Kidney (tissue), 14 donors: ENCODE measurements around the gene LRRC32. TPM values are rescaled to one million over a fixed set of nuclear protein-coding genes. Genes with fewer than 3 reads are reported as not detected.
A peak's percentile ranks its signal among the peaks of the same experiment; 100 is the strongest.

ENCODE experiments used
- DNase-seq, 5 donors: peaks; one replicate each; pipeline ENCODE4 v3.0.0-alpha.2; 2013 to 2020
- FAIRE-seq: peaks from 2 replicates; lab custom pipeline; 2012; peaks lifted over from hg19 to GRCh38; lab: Jason Lieb, UNC
- H3K27ac ChIP-seq, 2 donors: one replicate each; pipeline ENCODE4 v1.7.0; 2013; ENCODE audit warnings: low read depth in 2 of 2, low read length in 2 of 2, inconsistent platforms in 1 of 2
- H3K27me3 ChIP-seq: one replicate; pipeline ENCODE4 v1.7.1; 2013; ENCODE audit warnings: low read length, inconsistent platforms; ENCODE audit not compliant: control insufficient read depth, insufficient read depth
- H3K36me3 ChIP-seq, 3 donors: one replicate each; pipeline versions ENCODE4 v1.7.0 to v1.7.1; 2013; ENCODE audit warnings: low read length in 3 of 3, control low read depth in 1 of 3, inconsistent platforms in 1 of 3; ENCODE audit not compliant: insufficient read depth in 3 of 3, control insufficient read depth in 2 of 3
- H3K4me1 ChIP-seq, 3 donors: one replicate each; pipeline versions ENCODE4 v1.7.0 to v1.7.1; 2013; ENCODE audit warnings: low read length in 3 of 3, inconsistent platforms in 1 of 3, low read depth in 1 of 3; ENCODE audit not compliant: control insufficient read depth in 2 of 3, insufficient read depth in 2 of 3
- H3K4me3 ChIP-seq, 3 donors: one replicate each; pipeline versions ENCODE4 v1.7.0 to v1.8.1; 2013; ENCODE audit warnings: low read length in 3 of 3, control low read depth in 1 of 3, inconsistent platforms in 1 of 3
- H3K9ac ChIP-seq, 3 donors: one replicate each; pipeline versions ENCODE4 v1.7.0 to v1.7.1; 2013; ENCODE audit warnings: low read length in 3 of 3, control low read depth in 1 of 3, inconsistent platforms in 1 of 3
- H3K9me3 ChIP-seq, 3 donors: one replicate each; pipeline versions ENCODE4 v1.7.0 to v1.7.1; 2013; ENCODE audit warnings: low read length in 3 of 3, control low read depth in 1 of 3, inconsistent platforms in 1 of 3; ENCODE audit not compliant: control insufficient read depth in 2 of 3, insufficient read depth in 1 of 3
- CTCF ChIP-seq: IDR thresholded peaks from 3 replicates; pipeline ENCODE4 v1.5.1; 2012; ENCODE audit warnings: mild to moderate bottlenecking, moderate library complexity, borderline replicate concordance; ENCODE audit not compliant: insufficient read depth; ENCODE audit errors: extremely low read depth
- intact Hi-C: fragments of 100-400 bp; cut with DNase I; formaldehyde crosslinking; loops from one replicate; pipeline ENCODE4 v1.11.1; 2022
- polyA plus RNA-seq: library from polyadenylated mRNA; stranded (reverse); fragments of 350-450 nt; fragmentation: Illumina TruSeq; extraction: RNeasy Lipid Tissue Mini Kit (QIAGEN cat#74804); gene quantifications from one replicate; pipeline ENCODE4 v1.2.3, GENCODE V29; 2014; ENCODE audit warnings: low read depth, low replicate concordance; ENCODE audit not compliant: insufficient read depth
- total RNA-seq: library from RNA; stranded (reverse); fragmentation: NEBNext Ultra II Directional; extraction: Animal tissue kit (Norgen Biotek cat#: 25700); gene quantifications from one replicate; pipeline ENCODE4 v1.2.1, GENCODE V29; 2021
- donor health status: control.
- donor health status: control.
- donor health status: control.
- donor health status: control.
- donor health status: control.
- donor health status: DM: yes; HTN: yes; CAD: no.
- donor health status: Normal renal cell carcinoma (clear cell type).

Gene LRRC32
- total and polyA plus RNA-seq, 2 donors from 2014 or later, result 105 to 136 TPM

GRCh38 chr11:76626266-76626665 lies 44.3 kb downstream of the LRRC32 start:
- Histone ChIP-seq H3K4me3 (no peak overlapping the region), H3K27me3 (no peaks in the 10 kb centered on the region), H3K4me1 (peaks cover 0 to 6% (median 5%) of the 10 kb centered on the region in 3 donors), H3K9me3 (peaks cover 0 to 8% (median 0%) of the 10 kb centered on the region in 3 donors), H3K9ac (no peak overlapping the region), H3K36me3 (no peaks in the 10 kb centered on the region), H3K27ac (no peak overlapping the region)
- FAIRE-seq (no peak), DNase-seq (no peak)
- intact Hi-C loops, result no loop called here
- TF ChIP-seq CTCF, result no peak

- DNase-seq, result no peak
- no peak for FAIRE-seq
- no peaks in the 10 kb centered on the region for H3K36me3 ChIP-seq
- no peak for TF ChIP-seq CTCF
- peaks cover 0 to 8% (median 0%) of the 10 kb centered on the region in 3 donors for H3K9me3 ChIP-seq
- no peaks in the 10 kb centered on the region for H3K27me3 ChIP-seq
- H3K4me1 ChIP-seq, result peaks cover 0 to 6% (median 5%) of the 10 kb centered on the region in 3 donors
- no peak overlapping the region for H3K4me3 ChIP-seq
- intact Hi-C loops, result no loop called here
- H3K9ac ChIP-seq, result no peak overlapping the region
- no peak overlapping the region for H3K27ac ChIP-seq
These were observed 44.9 kb downstream of the LRRC32 start for GRCh38 chr11:76625472-76626186.

GRCh38 chr11:76624500-76625379 lies 45.8 kb downstream of the LRRC32 start:
- FAIRE-seq (no peak), DNase-seq (peak in 1 of 5 donors; percentile 4)
- Histone ChIP-seq H3K9me3 (peaks cover 0 to 8% (median 0%) of the 10 kb centered on the region in 3 donors), H3K36me3 (no peaks in the 10 kb centered on the region), H3K27me3 (no peaks in the 10 kb centered on the region), H3K27ac (no peak overlapping the region), H3K4me1 (peaks cover 0 to under 1% (median under 1%) of the 10 kb centered on the region in 3 donors), H3K4me3 (no peak overlapping the region), H3K9ac (no peak overlapping the region)
- intact Hi-C loops, result no loop called here
- TF ChIP-seq CTCF, result no peak
